Measurements from ENCODE around the gene MAPK1IP1L. TPM values are rescaled to one million over a fixed set of nuclear protein-coding genes. Genes with fewer than 3 reads are reported as not detected.

MAPK1IP1L gene
- total and polyA plus RNA-seq, 2 of the 13 experiments (the other 11 are each of a cell fraction or from before 2014, with no cell fraction given): 27.8 to 68.4 TPM

DNA sequence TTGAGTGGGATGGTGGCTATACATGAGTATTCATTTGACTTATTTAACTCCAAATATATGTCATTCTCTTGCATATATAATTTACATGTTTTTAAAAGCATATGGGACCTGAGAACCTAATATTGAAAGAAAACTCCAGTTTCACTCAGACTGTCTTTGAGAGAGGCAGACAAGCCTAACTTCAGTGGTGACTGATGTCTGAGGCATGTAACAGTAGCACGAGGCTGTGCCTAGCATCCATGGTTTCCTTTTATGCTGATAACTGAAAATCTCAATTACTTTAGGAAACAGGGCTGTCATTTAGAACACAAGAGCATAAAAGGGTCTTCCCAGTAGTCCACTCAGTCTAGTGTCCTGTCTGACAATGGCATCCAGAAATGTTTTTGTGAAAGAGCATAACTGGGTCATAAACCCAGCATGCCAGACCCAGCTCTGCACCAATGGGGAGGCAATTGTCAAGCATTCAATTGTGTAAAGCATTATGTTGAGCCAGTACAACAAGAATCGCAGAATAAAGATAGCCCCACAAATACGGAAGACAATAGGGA lies 24.3 kb downstream of the MAPK1IP1L start:
- Histone ChIP-seq H3K9ac (ENCODE audit: insufficient read depth, low read depth, low read length) (no peak overlapping the region), H3K4me3 (replicated peaks in 1 of 3; ENCODE audit: insufficient read depth in 1 of 3, low read depth in 2 of 3, low read length in 3 of 3) (no peak overlapping the region), H3K27me3 (ENCODE audit: control insufficient read depth in 1 of 2, insufficient read depth in 2 of 2, low read length in 2 of 2) (no peaks in the 10 kb centered on the region), H3K4me1 (ENCODE audit: insufficient read depth, low read length) (peaks cover 27% of the 10 kb centered on the region), H3K79me2 (ENCODE audit: insufficient read depth, low read length) (no peaks in the 10 kb centered on the region), H3K27ac (ENCODE audit: extremely low read length, insufficient read depth, low read length) (no peak overlapping the region), H3K4me2 (ENCODE audit: low read depth, low read length) (no peak overlapping the region), H4K20me1 (ENCODE audit: insufficient read depth, low read length) (no peaks in the 10 kb centered on the region), H3K36me3 (replicated peaks in 1 of 2; ENCODE audit: control insufficient read depth in 1 of 2, insufficient read depth in 2 of 2, low read length in 2 of 2) (no peaks in the 10 kb centered on the region), H2AFZ (ENCODE audit: low read length) (no peak overlapping the region), H3K9me3 (ENCODE audit: low read length) (no peaks in the 10 kb centered on the region)
- no peak for ATAC-seq
- TF ChIP-seq, protein P1, sequence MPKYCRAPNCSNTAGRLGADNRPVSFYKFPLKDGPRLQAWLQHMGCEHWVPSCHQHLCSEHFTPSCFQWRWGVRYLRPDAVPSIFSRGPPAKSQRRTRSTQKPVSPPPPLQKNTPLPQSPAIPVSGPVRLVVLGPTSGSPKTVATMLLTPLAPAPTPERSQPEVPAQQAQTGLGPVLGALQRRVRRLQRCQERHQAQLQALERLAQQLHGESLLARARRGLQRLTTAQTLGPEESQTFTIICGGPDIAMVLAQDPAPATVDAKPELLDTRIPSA (CRISPR knock-in tag; IDR thresholded peaks at IDR 0.05; ENCODE audit: borderline replicate concordance): no peak
- no peak for TF ChIP-seq FOSL2 (CRISPR knock-in tag; IDR thresholded peaks at IDR 0.05)
- TF ChIP-seq, protein P2, sequence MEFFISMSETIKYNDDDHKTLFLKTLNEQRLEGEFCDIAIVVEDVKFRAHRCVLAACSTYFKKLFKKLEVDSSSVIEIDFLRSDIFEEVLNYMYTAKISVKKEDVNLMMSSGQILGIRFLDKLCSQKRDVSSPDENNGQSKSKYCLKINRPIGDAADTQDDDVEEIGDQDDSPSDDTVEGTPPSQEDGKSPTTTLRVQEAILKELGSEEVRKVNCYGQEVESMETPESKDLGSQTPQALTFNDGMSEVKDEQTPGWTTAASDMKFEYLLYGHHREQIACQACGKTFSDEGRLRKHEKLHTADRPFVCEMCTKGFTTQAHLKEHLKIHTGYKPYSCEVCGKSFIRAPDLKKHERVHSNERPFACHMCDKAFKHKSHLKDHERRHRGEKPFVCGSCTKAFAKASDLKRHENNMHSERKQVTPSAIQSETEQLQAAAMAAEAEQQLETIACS (CRISPR knock-in tag; IDR thresholded peaks at IDR 0.05): no peak
- TF ChIP-seq, protein P3, sequence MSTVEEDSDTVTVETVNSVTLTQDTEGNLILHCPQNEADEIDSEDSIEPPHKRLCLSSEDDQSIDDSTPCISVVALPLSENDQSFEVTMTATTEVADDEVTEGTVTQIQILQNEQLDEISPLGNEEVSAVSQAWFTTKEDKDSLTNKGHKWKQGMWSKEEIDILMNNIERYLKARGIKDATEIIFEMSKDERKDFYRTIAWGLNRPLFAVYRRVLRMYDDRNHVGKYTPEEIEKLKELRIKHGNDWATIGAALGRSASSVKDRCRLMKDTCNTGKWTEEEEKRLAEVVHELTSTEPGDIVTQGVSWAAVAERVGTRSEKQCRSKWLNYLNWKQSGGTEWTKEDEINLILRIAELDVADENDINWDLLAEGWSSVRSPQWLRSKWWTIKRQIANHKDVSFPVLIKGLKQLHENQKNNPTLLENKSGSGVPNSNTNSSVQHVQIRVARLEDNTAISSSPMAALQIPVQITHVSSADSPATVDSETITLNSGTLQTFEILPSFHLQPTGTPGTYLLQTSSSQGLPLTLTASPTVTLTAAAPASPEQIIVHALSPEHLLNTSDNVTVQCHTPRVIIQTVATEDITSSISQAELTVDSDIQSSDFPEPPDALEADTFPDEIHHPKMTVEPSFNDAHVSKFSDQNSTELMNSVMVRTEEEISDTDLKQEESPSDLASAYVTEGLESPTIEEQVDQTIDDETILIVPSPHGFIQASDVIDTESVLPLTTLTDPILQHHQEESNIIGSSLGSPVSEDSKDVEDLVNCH (CRISPR knock-in tag; IDR thresholded peaks at IDR 0.05): no peak
- intact Hi-C loops (cut with micrococcal nuclease; ENCODE audit: unreplicated experiment): no loop called here
- no peak for DNase-seq (ENCODE audit: low spot score)
- POLR2A ChIA-PET: no interaction called here
- 76% methylated on average over 3 of the region's 3 CpGs for WGBS (ENCODE audit: low lambda C conversion rate)
- no TSS peak for BruUV-seq (replicated peaks)
- in situ Hi-C loops (cut with HindIII; ENCODE audit: extremely low pct_ligation_motif_present, low pct_unique_long_range_greater_than_20kb): no loop called here
- CTCF ChIA-PET (ENCODE audit: low intra/inter-chr PET ratio, low total read pairs): no interaction called here
- no peak for FAIRE-seq

All from HepG2 (cell line).